Neural crest cell (in vitro differentiated cells): Measurements from ENCODE around the gene PHLDA2. TPM values are rescaled to one million over a fixed set of nuclear protein-coding genes. Genes with fewer than 3 reads are reported as not detected.

Source experiments
- DNase-seq: peaks from one replicate; pipeline ENCODE4 v3.0.0; 2021; ENCODE audit warnings: low read depth, mixed read lengths, low spot score
- H3K27ac Mint-ChIP-seq: one replicate; pipeline ENCODE4 v1.8.0; 2021; ENCODE audit warnings: mild to moderate bottlenecking, mixed read lengths; ENCODE audit not compliant: unreplicated experiment
- H3K27me3 Mint-ChIP-seq: 2 replicates; pipeline ENCODE4 v1.8.0; 2021; ENCODE audit warnings: low read depth, mild to moderate bottlenecking, mixed read lengths
- H3K36me3 Mint-ChIP-seq: 2 replicates; pipeline ENCODE4 v1.8.0; 2021; ENCODE audit warnings: low read depth, mild to moderate bottlenecking, mixed read lengths
- H3K4me1 Mint-ChIP-seq: 2 replicates; pipeline ENCODE4 v1.8.0; 2021; ENCODE audit warnings: mixed read lengths
- H3K4me3 Mint-ChIP-seq: one replicate; pipeline ENCODE4 v1.8.0; 2021; ENCODE audit warnings: mild to moderate bottlenecking, mixed read lengths
- H3K9me3 Mint-ChIP-seq: 2 replicates; pipeline ENCODE4 v1.8.0; 2021; ENCODE audit warnings: mixed read lengths
- total RNA-seq: library from RNA; stranded (reverse); gene quantifications from 2 replicates; pipeline ENCODE4 v1.2.1, GENCODE V29; 2021
- TF ChIP-seq, protein P1 (sequence below): fragments of 200-600 bp; sonication (generic); conservative IDR thresholded peaks from 2 replicates; pipeline ENCODE4 v1.5.0; 2021; ENCODE audit warnings: antibody characterized with exemption, mild to moderate bottlenecking

PHLDA2 gene
- total RNA-seq, 1 donor from 2014 or later: 1.1 TPM

DNA sequence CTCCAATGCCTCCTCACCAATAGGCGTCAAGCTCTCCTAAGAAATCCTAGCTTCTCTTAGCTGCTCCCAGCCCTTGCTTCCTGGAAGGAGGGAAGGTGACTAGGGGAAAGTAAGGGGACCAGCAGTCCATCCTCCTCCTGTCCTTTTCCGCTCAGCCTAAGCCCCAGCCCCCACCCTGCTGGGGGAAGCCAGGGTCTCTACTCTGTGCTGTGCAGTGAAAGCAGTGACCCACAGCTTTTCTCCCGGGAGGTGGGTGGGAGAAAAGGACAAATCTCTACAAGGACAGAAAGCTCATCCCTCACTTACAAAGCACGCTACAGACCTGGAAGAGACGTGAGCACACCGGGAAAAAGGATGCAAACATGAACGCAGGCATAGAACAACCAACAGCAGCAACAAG is 30.9 kb upstream of the PHLDA2 start:
- no peaks in the 10 kb centered on the region for H3K4me1 Mint-ChIP-seq

DNA sequence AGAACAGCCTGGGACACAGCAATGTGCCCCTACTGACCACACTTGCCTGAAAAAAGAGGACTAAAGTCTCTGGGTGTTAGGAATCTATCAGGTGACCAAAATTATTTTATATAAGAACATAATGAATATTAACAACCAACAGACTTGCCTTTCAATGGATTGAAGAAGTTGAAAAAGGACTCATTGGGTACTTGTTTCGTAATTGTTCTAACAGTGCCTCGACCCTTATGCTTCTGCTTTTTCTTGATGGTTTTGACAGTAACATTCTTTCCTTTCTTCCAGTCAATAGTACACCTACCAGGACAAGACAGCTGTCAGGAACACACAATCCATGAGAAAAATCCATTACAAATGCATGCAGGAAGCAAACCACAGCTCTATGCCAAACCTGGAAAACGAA is 29.0 kb upstream of the PHLDA2 start:
- H3K27me3 Mint-ChIP-seq: no peaks in the 10 kb centered on the region
- TF ChIP-seq, protein P1, sequence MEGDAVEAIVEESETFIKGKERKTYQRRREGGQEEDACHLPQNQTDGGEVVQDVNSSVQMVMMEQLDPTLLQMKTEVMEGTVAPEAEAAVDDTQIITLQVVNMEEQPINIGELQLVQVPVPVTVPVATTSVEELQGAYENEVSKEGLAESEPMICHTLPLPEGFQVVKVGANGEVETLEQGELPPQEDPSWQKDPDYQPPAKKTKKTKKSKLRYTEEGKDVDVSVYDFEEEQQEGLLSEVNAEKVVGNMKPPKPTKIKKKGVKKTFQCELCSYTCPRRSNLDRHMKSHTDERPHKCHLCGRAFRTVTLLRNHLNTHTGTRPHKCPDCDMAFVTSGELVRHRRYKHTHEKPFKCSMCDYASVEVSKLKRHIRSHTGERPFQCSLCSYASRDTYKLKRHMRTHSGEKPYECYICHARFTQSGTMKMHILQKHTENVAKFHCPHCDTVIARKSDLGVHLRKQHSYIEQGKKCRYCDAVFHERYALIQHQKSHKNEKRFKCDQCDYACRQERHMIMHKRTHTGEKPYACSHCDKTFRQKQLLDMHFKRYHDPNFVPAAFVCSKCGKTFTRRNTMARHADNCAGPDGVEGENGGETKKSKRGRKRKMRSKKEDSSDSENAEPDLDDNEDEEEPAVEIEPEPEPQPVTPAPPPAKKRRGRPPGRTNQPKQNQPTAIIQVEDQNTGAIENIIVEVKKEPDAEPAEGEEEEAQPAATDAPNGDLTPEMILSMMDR: no peak
- DNase-seq: no peak
- no peaks in the 10 kb centered on the region for H3K9me3 Mint-ChIP-seq
- H3K36me3 Mint-ChIP-seq: peaks cover 26% of the 10 kb centered on the region
- H3K4me3 Mint-ChIP-seq: no peak overlapping the region
- no peak overlapping the region for H3K27ac Mint-ChIP-seq
- H3K4me1 Mint-ChIP-seq: no peaks in the 10 kb centered on the region

More for the DNA sequence above, 30.9 kb upstream of the PHLDA2 start:
- DNase-seq: no peak
- H3K36me3 Mint-ChIP-seq: peaks cover 31% of the 10 kb centered on the region
- H3K4me3 Mint-ChIP-seq: no peak overlapping the region
- no peaks in the 10 kb centered on the region for H3K27me3 Mint-ChIP-seq
- no peak overlapping the region for H3K27ac Mint-ChIP-seq
- TF ChIP-seq, protein P1: no peak
- no peaks in the 10 kb centered on the region for H3K9me3 Mint-ChIP-seq

DNA sequence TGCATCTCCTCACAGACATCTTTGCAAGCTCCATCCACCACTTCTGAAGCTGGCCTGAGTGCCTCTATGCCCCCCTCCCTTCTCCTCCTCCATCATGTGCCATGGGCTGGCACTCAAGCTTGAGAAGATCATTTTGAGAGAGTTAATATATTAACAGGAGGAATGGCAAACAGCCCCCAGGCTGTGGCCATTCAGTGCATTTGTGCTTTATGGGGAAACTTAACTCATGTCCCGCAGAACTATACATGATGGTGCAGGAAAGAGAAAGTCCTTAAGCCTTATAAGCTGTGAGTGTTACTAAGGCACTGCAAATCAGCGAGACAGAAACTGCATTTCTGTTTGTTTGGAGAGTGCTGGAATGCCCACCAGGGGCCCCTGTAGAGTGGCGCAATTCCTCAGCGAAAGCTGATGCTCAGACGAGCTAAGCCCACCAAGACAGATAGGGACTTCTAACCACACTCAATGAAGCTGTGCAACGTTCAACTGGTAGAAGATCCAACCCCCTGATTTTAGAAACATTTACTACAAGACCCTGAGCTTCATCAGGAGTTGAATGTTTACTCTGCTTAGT is 26.8 kb upstream of the PHLDA2 start:
- DNase-seq: no peak
- H3K4me3 Mint-ChIP-seq: no peak overlapping the region
- TF ChIP-seq, protein P1: no peak
- peaks cover 19% of the 10 kb centered on the region for H3K36me3 Mint-ChIP-seq
- no peaks in the 10 kb centered on the region for H3K4me1 Mint-ChIP-seq
- H3K27me3 Mint-ChIP-seq: no peaks in the 10 kb centered on the region
- H3K27ac Mint-ChIP-seq: no peak overlapping the region
- no peaks in the 10 kb centered on the region for H3K9me3 Mint-ChIP-seq

DNA sequence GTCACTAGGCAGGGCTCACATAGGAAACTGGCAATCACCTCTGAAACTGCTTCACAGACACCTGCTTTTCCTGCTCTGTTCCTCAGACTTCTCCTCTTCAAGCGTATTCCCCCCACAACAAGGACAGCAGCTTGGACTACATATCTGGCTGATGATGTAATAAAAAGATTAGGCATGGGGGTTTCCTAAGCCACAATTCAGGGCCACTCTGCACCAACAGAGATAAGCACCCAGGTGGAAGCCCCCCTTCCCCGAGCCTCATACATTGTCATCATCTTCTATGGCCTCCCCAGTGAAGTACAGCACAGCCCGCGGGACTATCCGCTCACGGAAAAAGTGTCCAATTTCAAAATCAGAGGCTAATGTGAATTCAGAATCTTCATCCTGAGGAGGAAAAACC is 25.0 kb upstream of the PHLDA2 start:
- TF ChIP-seq, protein P1: no peak
- Mint-ChIP-seq H3K27me3 (no peaks in the 10 kb centered on the region), H3K4me1 (no peaks in the 10 kb centered on the region), H3K4me3 (no peak overlapping the region), H3K36me3 (peaks cover 19% of the 10 kb centered on the region), H3K9me3 (no peaks in the 10 kb centered on the region), H3K27ac (no peak overlapping the region)
- DNase-seq: no peak

DNA sequence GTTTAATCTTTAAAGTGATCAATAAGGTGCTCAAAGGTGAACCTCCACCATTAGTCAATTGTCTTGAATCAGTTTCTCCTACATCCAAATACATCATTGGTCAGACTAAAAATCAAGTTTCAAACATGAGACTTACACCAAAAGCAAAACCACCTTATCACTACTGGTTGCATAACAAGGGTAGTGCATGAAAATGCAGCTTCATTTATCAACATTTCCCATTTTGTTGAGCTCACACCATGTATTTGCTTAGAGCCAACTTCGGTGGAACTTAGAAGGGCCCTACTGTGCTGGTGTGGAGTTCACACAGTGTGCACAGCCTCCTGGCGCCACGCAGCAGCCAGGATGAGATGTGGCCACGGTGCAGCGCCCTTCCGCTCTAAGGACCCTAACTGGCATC is 23.1 kb upstream of the PHLDA2 start:
- H3K4me3 Mint-ChIP-seq: no peak overlapping the region
- no peaks in the 10 kb centered on the region for H3K9me3 Mint-ChIP-seq
- H3K27me3 Mint-ChIP-seq: no peaks in the 10 kb centered on the region
- H3K4me1 Mint-ChIP-seq: peaks cover 3% of the 10 kb centered on the region
- H3K27ac Mint-ChIP-seq: no peak overlapping the region
- peaks cover 21% of the 10 kb centered on the region for H3K36me3 Mint-ChIP-seq
- TF ChIP-seq, protein P1: no peak
- no peak for DNase-seq
